Spleen (tissue), 7 donors: ENCODE results near the gene CA5A.

ENCODE experiments used
- POLR2A ChIP-seq, 3 donors: fragments of 450-650 bp; IDR thresholded peaks; one replicate each; pipeline ENCODE4 v1.5.1; 2017; ENCODE audit warnings: antibody characterized with exemption in 3 of 3, mild to moderate bottlenecking in 1 of 3
- POLR2AphosphoS5 ChIP-seq, 3 donors: sonication (generic); formaldehyde crosslinking; IDR thresholded peaks; one replicate each; pipeline ENCODE4 v1.5.1; 2017; ENCODE audit warnings: antibody characterized with exemption in 3 of 3
- TF ChIP-seq, protein P1 (sequence below), 11 experiments: fragments of 200-600 bp in 7 of 11; fragments of 450-650 bp in 4 of 11; sonication (generic) in 4 of 11; IDR thresholded peaks in 8 of 11; conservative IDR thresholded peaks in 3 of 11; 1 replicate in 7 of 11; 2 replicates in 4 of 11; pipeline versions ENCODE4 v1.4.0 to v1.8.0; 2016 to 2021; ENCODE audit warnings: antibody characterized with exemption in 11 of 11, inconsistent platforms in 4 of 11, mild to moderate bottlenecking in 1 of 11
- donor health status: DM: no; HTN: no; CAD: no; lungs with moderate emphysema.
- donor health status: DM: no; HTN: no; CAD: no.
- donor health status: DM: no; HTN: no; CAD: no.

GRCh38 chr16:87948119-87948545, 11.8 kb upstream of the CA5A start:
- TF ChIP-seq POLR2AphosphoS5 (IDR thresholded peaks at IDR 0.05) (no peak), POLR2A (IDR thresholded peaks at IDR 0.05) (no peak)
- TF ChIP-seq, protein P1, sequence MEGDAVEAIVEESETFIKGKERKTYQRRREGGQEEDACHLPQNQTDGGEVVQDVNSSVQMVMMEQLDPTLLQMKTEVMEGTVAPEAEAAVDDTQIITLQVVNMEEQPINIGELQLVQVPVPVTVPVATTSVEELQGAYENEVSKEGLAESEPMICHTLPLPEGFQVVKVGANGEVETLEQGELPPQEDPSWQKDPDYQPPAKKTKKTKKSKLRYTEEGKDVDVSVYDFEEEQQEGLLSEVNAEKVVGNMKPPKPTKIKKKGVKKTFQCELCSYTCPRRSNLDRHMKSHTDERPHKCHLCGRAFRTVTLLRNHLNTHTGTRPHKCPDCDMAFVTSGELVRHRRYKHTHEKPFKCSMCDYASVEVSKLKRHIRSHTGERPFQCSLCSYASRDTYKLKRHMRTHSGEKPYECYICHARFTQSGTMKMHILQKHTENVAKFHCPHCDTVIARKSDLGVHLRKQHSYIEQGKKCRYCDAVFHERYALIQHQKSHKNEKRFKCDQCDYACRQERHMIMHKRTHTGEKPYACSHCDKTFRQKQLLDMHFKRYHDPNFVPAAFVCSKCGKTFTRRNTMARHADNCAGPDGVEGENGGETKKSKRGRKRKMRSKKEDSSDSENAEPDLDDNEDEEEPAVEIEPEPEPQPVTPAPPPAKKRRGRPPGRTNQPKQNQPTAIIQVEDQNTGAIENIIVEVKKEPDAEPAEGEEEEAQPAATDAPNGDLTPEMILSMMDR (IDR thresholded peaks at IDR 0.05 in 8 of 11, conservative IDR thresholded peaks at IDR 0.05 in 3 of 11): no peak
